ENCODE measurements around the gene COL20A1.
"Not testable (repeated sequence)": the region's sequence is repeated elsewhere in the genome, so short reads cannot be mapped to it uniquely, and the experiment has no call there.

The COL20A1 gene

GRCh38 chr20:63370618-63371187 lies 77.7 kb downstream of the COL20A1 start:
- in situ Hi-C loops (cut with MboI; ENCODE audit: low sequenced_read_pairs), result no loop called here

GRCh38 chr20:63371291-63371865 lies 78.4 kb downstream of the COL20A1 start:
- in situ Hi-C loops (cut with MboI; ENCODE audit: low sequenced_read_pairs), result no loop called here

GRCh38 chr20:63372971-63373885 lies 80.2 kb downstream of the COL20A1 start:
- in situ Hi-C loops (cut with MboI; ENCODE audit: low sequenced_read_pairs), result no loop called here

GRCh38 chr20:63373996-63374395 lies 81.0 kb downstream of the COL20A1 start:
- in situ Hi-C loops (cut with MboI; ENCODE audit: low sequenced_read_pairs), result no loop called here

- in situ Hi-C loops (cut with MboI; ENCODE audit: low sequenced_read_pairs), result no loop called here
Measured at GRCh38 chr20:63374504-63374903, 81.5 kb downstream of the COL20A1 start.

GRCh38 chr20:63375438-63375837 lies 82.5 kb downstream of the COL20A1 start:
- in situ Hi-C loops (cut with MboI; ENCODE audit: low sequenced_read_pairs), result no loop called here

GRCh38 chr20:63376283-63377250 lies 83.6 kb downstream of the COL20A1 start:
- in situ Hi-C loops (cut with MboI; ENCODE audit: low sequenced_read_pairs), result no loop called here

GRCh38 chr20:63377256-63377941 lies 84.4 kb downstream of the COL20A1 start:
- in situ Hi-C loops (cut with MboI; ENCODE audit: low sequenced_read_pairs), result no loop called here

- in situ Hi-C loops (cut with MboI; ENCODE audit: low sequenced_read_pairs), result no loop called here
Measured at GRCh38 chr20:63377951-63378381, 85.0 kb downstream of the COL20A1 start.

GRCh38 chr20:63378626-63379025 lies 85.6 kb downstream of the COL20A1 start:
- in situ Hi-C loops (cut with MboI; ENCODE audit: low sequenced_read_pairs), result no loop called here

GRCh38 chr20:63379296-63379695 lies 86.3 kb downstream of the COL20A1 start:
- in situ Hi-C loops (cut with MboI; ENCODE audit: low sequenced_read_pairs), result no loop called here

- in situ Hi-C loops (cut with MboI; ENCODE audit: low sequenced_read_pairs), result not testable (repeated sequence)
Measured at GRCh38 chr20:63379872-63380271, 86.9 kb downstream of the COL20A1 start.

GRCh38 chr20:63380346-63380870 lies 87.4 kb downstream of the COL20A1 start:
- in situ Hi-C loops (cut with MboI; ENCODE audit: low sequenced_read_pairs), result no loop called here

GRCh38 chr20:63381781-63382431 lies 88.9 kb downstream of the COL20A1 start:
- in situ Hi-C loops (cut with MboI; ENCODE audit: low sequenced_read_pairs), result no loop called here

- in situ Hi-C loops (cut with MboI; ENCODE audit: low sequenced_read_pairs), result no loop called here
Measured at GRCh38 chr20:63382551-63383300, 89.7 kb downstream of the COL20A1 start.

- in situ Hi-C loops (cut with MboI; ENCODE audit: low sequenced_read_pairs), result no loop called here
Measured at GRCh38 chr20:63383556-63383955, 90.6 kb downstream of the COL20A1 start.

- in situ Hi-C loops (cut with MboI; ENCODE audit: low sequenced_read_pairs), result no loop called here
Measured at GRCh38 chr20:63384336-63384735, 91.3 kb downstream of the COL20A1 start.
